Measurements from ENCODE around the gene CTR9.

CTR9 gene

DNA sequence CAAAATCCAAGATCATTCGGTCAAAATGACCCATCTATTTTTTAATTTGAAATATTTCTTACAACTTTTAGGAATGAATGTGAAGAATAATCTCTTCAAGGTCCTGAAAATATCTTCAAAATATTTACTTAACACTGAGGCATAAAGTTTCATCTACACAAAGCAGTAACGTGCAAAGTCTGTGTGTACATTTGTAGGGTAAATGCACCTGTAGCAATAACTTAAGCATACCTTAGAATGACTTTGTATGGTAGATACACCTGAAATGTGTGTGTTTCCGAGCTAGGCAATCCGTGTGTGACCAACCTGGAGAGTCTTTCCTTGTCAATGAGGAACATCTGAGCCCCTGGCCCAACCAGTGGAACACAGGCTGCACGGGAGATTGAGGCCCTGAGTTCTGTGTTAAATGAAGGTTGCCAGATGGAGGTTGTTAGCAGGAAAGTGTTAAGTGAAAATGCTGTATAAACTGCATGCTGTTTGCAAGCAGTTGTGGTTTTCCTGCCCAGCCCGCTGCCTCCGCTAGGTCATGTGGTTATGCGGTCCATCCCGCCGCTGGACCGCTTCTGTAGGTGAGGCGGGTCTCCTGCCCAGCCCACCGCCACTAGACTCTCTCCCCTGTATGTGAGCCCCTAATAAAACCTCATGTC is 7.6 kb upstream of the CTR9 start:
- FAIRE-seq = no peak

DNA sequence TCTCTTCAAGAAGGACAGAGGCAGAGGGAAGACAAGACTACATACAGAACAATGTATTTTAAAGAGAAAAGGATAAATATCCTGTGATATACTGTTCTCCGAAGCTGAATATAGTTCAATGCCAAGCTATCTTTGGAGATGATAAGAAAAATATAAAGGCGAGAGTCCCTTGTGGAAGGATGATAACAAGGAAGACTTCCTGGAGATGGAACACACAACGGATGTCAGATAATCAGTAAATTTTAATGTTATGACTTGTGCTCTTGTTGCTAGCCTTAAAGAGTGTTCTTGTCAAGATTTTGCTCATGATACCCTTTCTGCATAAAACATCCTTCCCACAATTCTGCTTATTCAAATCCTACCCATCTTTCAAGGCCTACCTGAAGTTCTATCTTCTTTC is 6.8 kb upstream of the CTR9 start:
- no peak for FAIRE-seq

GRCh38 chr11:10746871-10747270 is 4.2 kb upstream of the CTR9 start:
- no peak for FAIRE-seq

GRCh38 chr11:10747733-10748132 is 3.3 kb upstream of the CTR9 start:
- no peak for FAIRE-seq

- no peak for FAIRE-seq
These were observed 1.6 kb upstream of the CTR9 start for GRCh38 chr11:10749476-10749875.

DNA sequence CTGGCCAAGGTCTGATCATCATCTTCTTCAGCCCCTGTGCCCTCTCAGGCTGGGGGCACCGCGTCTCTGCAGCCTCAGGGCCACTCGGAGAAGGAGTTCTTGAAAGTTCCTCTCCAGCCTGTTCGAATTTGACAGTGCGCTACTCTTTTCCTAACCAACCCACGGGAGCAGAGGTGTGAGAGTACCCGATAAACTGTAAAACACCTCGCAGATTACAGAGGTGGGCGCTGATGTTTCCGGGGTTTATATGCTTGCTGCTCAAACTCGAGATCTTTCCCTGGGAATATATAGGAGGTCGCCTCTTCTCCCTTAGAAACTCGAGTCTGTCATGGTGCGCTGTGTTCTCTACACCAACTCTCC is 515 bp downstream of the CTR9 start:
- no peak for FAIRE-seq

- no peak for FAIRE-seq
These were observed 1.0 kb downstream of the CTR9 start for GRCh38 chr11:10752061-10752460.

- no peak for FAIRE-seq
These were observed 1.4 kb downstream of the CTR9 start for GRCh38 chr11:10752486-10752885.

- FAIRE-seq = no peak
These were observed 7.9 kb downstream of the CTR9 start for GRCh38 chr11:10758957-10759356.

GRCh38 chr11:10761085-10761698 is 10.1 kb downstream of the CTR9 start:
- no peak for FAIRE-seq

DNA sequence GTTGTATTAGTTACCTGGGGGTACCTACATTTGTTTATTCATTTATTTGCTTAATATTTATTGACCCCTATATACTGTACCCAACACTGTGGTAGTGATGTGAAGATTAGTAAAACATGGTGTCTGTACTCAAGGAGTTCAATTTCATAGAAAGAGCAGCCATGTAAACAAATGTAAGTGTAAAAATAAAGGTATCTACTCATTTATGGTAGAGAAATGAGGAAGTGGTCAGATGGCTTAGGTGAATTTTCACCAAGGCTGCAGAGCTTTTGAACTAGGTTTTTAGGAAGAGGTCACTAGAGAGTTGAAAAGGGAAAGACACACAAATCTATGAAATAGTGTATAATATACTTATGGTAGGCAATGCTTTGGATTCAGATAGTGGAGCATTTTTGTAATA is 11.1 kb downstream of the CTR9 start:
- FAIRE-seq = no peak

DNA sequence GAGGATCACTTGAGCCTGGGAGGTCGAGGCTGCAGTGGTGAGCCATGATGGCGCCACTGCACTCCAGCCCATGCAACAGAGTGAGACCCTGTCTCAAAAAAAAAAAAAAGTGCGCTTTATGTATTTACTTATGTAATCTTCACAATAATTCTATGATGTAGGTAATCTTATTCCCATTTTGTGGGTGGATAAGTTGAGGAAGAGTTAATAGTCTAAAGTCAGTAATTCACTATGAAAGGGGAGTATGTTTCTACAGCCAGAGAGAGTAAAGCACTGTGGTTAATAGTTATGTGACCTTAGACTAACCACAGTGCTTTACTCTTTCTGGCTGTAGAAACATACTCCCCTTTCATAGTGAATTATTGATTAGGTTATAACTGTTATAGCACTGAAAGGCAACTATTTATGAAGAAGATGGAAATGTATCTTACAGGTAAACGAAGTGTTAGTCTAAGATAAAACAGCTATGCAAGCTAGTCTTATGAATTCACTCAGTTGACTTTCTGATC is 11.9 kb downstream of the CTR9 start:
- FAIRE-seq = no peak

DNA sequence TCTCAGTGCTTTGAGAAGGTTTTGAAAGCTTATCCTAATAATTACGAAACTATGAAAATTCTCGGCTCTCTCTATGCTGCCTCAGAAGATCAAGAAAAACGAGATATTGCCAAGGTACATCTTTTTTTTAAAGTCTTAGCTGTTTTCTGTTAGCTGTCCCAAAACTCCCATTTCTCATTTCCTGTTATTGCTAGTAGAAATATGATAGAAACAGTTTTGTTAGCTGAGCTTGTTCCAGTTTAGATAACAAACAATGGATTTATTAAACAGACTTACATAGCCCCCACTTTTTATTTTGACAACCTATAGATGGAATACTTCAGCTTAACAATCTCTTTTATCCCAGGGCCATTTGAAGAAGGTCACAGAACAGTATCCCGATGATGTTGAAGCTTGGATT is 12.7 kb downstream of the CTR9 start:
- FAIRE-seq = no peak

DNA sequence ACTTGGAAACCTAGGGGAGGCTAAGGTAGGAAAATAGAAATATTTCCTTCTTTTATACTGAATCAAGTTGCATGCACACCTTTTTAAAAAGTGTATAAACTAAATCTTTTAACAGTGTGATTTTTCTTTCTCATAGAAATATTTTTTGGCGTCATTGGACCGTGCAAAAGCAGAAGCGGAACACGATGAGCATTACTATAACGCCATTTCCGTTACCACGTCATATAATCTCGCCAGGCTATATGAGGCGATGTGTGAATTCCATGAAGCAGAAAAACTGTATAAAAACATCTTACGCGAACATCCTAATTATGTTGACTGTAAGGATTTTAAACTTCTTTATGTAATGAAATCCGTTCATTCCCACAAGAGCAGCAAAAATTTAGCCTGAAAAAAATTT is 13.4 kb downstream of the CTR9 start:
- FAIRE-seq = no peak

DNA sequence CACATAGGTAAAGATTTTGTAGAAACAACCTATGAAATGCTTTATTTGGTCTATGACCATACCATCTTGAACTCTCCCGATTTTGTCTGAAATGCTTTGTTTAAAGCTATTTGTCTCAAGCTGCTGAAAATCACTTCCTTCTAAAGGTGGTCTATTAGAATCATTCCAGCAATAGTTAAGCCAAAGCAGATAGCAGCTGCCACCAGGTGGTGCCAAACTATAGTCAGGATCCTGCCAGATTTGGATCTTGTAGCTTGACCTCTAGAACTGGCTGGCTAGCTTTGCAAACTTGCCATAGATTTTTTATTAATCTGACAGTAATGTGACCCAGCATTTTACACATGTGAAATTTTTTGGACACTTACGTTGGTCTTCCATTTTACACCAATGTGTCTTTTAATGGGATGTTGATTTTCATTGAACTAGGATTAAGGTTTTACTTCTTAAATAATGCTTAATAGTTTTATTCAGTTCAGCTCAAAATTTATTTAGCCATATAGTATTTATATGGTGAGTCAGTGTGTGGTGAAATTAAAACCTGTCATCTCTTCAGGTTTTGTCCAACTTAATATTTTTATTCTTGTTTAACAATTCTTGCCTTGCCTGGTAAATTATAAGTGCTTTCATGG is 19.7 kb downstream of the CTR9 start:
- FAIRE-seq = no peak

DNA sequence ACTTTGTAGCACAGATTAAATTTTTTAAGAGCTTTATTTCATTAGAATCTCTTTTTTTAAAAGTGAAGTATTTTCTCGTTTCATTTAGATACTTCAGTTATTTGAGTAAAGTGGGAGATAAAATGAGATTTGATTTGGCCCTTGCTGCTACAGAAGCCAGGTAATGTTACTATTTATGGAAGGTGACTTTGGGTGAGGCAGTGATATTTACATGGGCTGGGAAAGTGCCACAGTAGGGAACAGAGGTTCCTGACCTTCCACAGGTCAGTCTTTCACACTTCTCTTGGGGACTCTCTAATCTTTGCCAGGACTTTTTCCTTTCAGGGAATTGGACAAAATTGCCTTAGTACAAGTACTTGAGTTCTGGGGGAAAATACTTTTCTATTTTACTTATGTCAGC is 20.4 kb downstream of the CTR9 start:
- FAIRE-seq = no peak

GRCh38 chr11:10774811-10775210 is 23.8 kb downstream of the CTR9 start:
- no peak for FAIRE-seq

GRCh38 chr11:10777393-10777793 is 26.3 kb downstream of the CTR9 start:
- FAIRE-seq = no peak

DNA sequence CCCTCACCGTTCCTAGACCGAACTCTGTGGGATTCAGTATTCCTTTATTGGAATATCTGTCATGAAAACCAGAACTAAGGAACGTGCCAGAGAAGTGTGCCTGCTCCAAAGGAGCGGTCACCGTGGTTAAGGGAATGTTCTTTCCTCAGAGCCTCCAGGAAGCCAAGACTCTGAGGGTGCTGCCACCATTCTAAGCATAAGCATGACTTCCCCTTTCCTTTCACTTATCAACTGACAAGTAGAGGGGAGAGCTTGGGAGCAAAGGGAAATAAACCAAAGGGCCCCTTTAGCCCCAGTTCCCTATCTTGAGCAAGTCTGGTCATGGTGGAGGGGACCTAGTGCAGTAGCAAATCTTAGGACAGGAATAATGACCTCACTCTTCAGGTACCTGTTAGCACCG is 26.8 kb downstream of the CTR9 start:
- no peak for FAIRE-seq

GRCh38 chr11:10778217-10778970 is 27.3 kb downstream of the CTR9 start:
- FAIRE-seq = no peak

GRCh38 chr11:10779086-10779485 is 28.0 kb downstream of the CTR9 start:
- no peak for FAIRE-seq

- no peak for FAIRE-seq
These were observed 29.0 kb downstream of the CTR9 start for GRCh38 chr11:10780040-10780439.
